Lower leg skin (tissue), 3 donors: ENCODE measurements around the gene SP3.

Experiments
- POLR2A ChIP-seq, 2 donors: fragments of 450-650 bp; IDR thresholded peaks; one replicate each; pipeline ENCODE4 v1.6.1; 2016 to 2017; ENCODE audit warnings: antibody characterized with exemption in 2 of 2, mild to moderate bottlenecking in 1 of 2, moderate library complexity in 1 of 2
- TF ChIP-seq, protein P1 (sequence below), 3 donors: fragments of 450-650 bp; IDR thresholded peaks; one replicate each; pipeline ENCODE4 v1.5.1; 2016; ENCODE audit warnings: antibody characterized with exemption in 3 of 3, mild to moderate bottlenecking in 3 of 3, moderate library complexity in 2 of 3

DNA sequence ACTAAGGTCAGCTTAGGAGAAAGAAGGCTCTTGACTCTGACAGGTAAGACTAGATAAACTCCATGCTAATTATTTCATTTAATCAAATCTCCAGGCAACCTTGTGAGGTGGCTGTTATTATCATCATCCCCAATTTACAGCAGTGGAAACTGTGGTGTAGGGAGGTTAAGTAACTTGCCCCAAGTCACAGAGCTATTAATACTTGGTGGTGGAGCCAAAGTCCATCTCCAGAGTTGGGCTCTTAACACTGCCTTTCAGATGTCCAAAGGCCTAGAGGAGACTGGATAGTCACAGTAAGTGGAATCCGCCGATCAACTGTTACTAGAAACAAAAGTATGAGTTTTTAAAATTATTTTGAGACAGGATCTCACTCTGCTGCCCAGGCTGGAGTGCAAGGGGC, 46.6 kb upstream of the SP3 start:
- TF ChIP-seq, protein P1, sequence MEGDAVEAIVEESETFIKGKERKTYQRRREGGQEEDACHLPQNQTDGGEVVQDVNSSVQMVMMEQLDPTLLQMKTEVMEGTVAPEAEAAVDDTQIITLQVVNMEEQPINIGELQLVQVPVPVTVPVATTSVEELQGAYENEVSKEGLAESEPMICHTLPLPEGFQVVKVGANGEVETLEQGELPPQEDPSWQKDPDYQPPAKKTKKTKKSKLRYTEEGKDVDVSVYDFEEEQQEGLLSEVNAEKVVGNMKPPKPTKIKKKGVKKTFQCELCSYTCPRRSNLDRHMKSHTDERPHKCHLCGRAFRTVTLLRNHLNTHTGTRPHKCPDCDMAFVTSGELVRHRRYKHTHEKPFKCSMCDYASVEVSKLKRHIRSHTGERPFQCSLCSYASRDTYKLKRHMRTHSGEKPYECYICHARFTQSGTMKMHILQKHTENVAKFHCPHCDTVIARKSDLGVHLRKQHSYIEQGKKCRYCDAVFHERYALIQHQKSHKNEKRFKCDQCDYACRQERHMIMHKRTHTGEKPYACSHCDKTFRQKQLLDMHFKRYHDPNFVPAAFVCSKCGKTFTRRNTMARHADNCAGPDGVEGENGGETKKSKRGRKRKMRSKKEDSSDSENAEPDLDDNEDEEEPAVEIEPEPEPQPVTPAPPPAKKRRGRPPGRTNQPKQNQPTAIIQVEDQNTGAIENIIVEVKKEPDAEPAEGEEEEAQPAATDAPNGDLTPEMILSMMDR (IDR thresholded peaks at IDR 0.05): no peak
- TF ChIP-seq POLR2A (IDR thresholded peaks at IDR 0.05): no peak
